Tibial artery (tissue), 4 donors: Measurements from ENCODE around the gene SCAF8.

Experiments used
- DNase-seq, 2 donors: peaks; one replicate each; pipeline ENCODE4 v3.0.0-alpha.2; 2019
- H3K27ac ChIP-seq, 2 donors: fragments of 200-600 bp; sonication (generic) in 1 of 2; 1 replicate in 1 of 2; 2 replicates in 1 of 2; pipeline ENCODE4 v1.5.1; 2018 to 2019; ENCODE audit warnings: mild to moderate bottlenecking in 1 of 2
- H3K27me3 ChIP-seq, 2 donors: fragments of 200-600 bp; sonication (generic) in 1 of 2; one replicate each; pipeline versions ENCODE4 v1.5.1 to v1.6.0; 2016 to 2019
- H3K36me3 ChIP-seq, 3 donors: fragments of 200-600 bp; sonication (generic) in 2 of 3; one replicate each; pipeline ENCODE4 v1.5.1; 2016 to 2019; ENCODE audit warnings: mild to moderate bottlenecking in 2 of 3
- H3K4me1 ChIP-seq, 4 donors: fragments of 200-600 bp; sonication (generic) in 2 of 4; 1 replicate in 3 of 4; 2 replicates in 1 of 4; pipeline ENCODE4 v1.5.1; 2016 to 2019
- H3K4me3 ChIP-seq, 2 donors: fragments of 200-600 bp; sonication (generic) in 1 of 2; 1 replicate in 1 of 2; 2 replicates in 1 of 2; pipeline ENCODE4 v1.5.1; 2018 to 2019; ENCODE audit warnings: mild to moderate bottlenecking in 2 of 2
- H3K9me3 ChIP-seq, 3 donors: fragments of 200-600 bp; sonication (generic) in 1 of 3; one replicate each; pipeline ENCODE4 v1.5.1; 2016 to 2019
- CTCF ChIP-seq, 2 experiments: fragments of 200-600 bp in 1 of 2; fragments of 450-650 bp in 1 of 2; IDR thresholded peaks; one replicate each; pipeline ENCODE4 v1.5.1; 2017 to 2019; ENCODE audit warnings: antibody characterized with exemption in 2 of 2, mild to moderate bottlenecking in 1 of 2, moderate library complexity in 1 of 2
- intact Hi-C: fragments of 100-400 bp; cut with DNase I; formaldehyde crosslinking; loops from one replicate; pipeline ENCODE4 v1.15.0; 2023; ENCODE audit warnings: low total_unique reads

The SCAF8 gene

GRCh38 chr6:154763650-154764049, 30.4 kb downstream of the SCAF8 start:
- intact Hi-C loops: no loop called here
- no peak for DNase-seq
- Histone ChIP-seq H3K9me3 (no peaks in the 10 kb centered on the region), H3K4me3 (no peak overlapping the region), H3K27me3 (no peaks in the 10 kb centered on the region), H3K4me1 (peaks cover 0 to 63% (median 23%) of the 10 kb centered on the region in 4 donors), H3K27ac (no peak overlapping the region), H3K36me3 (no peaks in the 10 kb centered on the region)
- TF ChIP-seq CTCF (IDR thresholded peaks at IDR 0.05): no peak

GRCh38 chr6:154765273-154765672, 32.1 kb downstream of the SCAF8 start:
- Histone ChIP-seq H3K36me3 (no peaks in the 10 kb centered on the region), H3K4me3 (no peak overlapping the region), H3K27me3 (no peaks in the 10 kb centered on the region), H3K4me1 (peaks cover 0 to 73% (median 23%) of the 10 kb centered on the region in 4 donors), H3K27ac (no peak overlapping the region), H3K9me3 (no peaks in the 10 kb centered on the region)
- no peak for DNase-seq
- TF ChIP-seq CTCF (IDR thresholded peaks at IDR 0.05): no peak
- intact Hi-C loops: no loop called here

- intact Hi-C loops: no loop called here
Observed at GRCh38 chr6:154766288-154766687, 33.1 kb downstream of the SCAF8 start.

GRCh38 chr6:154767003-154767723, 33.9 kb downstream of the SCAF8 start:
- Histone ChIP-seq H3K27ac (no peak overlapping the region), H3K9me3 (no peaks in the 10 kb centered on the region), H3K4me3 (no peak overlapping the region), H3K27me3 (no peaks in the 10 kb centered on the region), H3K4me1 (peaks cover 0 to 75% (median 27%) of the 10 kb centered on the region in 4 donors), H3K36me3 (no peaks in the 10 kb centered on the region)
- intact Hi-C loops: no loop called here
- no peak for TF ChIP-seq CTCF (IDR thresholded peaks at IDR 0.05)
- no peak for DNase-seq

More at GRCh38 chr6:154766288-154766687, 33.1 kb downstream of the SCAF8 start:
- no peak for TF ChIP-seq CTCF (IDR thresholded peaks at IDR 0.05)
- Histone ChIP-seq H3K36me3 (no peaks in the 10 kb centered on the region), H3K27me3 (no peaks in the 10 kb centered on the region), H3K4me1 (peaks cover 0 to 80% (median 25%) of the 10 kb centered on the region in 4 donors), H3K4me3 (no peak overlapping the region), H3K9me3 (no peaks in the 10 kb centered on the region), H3K27ac (no peak overlapping the region)
- DNase-seq: no peak

GRCh38 chr6:154768280-154768679, 35.1 kb downstream of the SCAF8 start:
- TF ChIP-seq CTCF (IDR thresholded peaks at IDR 0.05): no peak
- Histone ChIP-seq H3K4me3 (no peak overlapping the region), H3K36me3 (no peaks in the 10 kb centered on the region), H3K9me3 (no peaks in the 10 kb centered on the region), H3K27ac (no peak overlapping the region), H3K27me3 (no peaks in the 10 kb centered on the region), H3K4me1 (peaks cover 0 to 73% (median 24%) of the 10 kb centered on the region in 4 donors)
- DNase-seq: no peak
- intact Hi-C loops: no loop called here
